Cardiac septum (tissue), 1 donor: ENCODE results near the gene UGCG. TPM values are rescaled to one million over a fixed set of nuclear protein-coding genes. Genes with fewer than 3 reads are reported as not detected.
"Not testable (repeated sequence)": the region's sequence is repeated elsewhere in the genome, so short reads cannot be mapped to it uniquely, and the experiment has no call there.

ENCODE experiments used
- DNase-seq: peaks from one replicate; pipeline ENCODE4 v3.0.0-alpha.2; 2020; ENCODE audit warnings: low spot score
- intact Hi-C: fragments of 100-400 bp; cut with DNase I; formaldehyde crosslinking; loops from one replicate; pipeline ENCODE4 v1.14.0; 2022
- total RNA-seq: library from RNA; stranded (reverse); fragmentation: NEBNext Ultra II Directional; extraction: Animal tissue kit (Norgen Biotek cat#: 25700); gene quantifications from one replicate; pipeline ENCODE4 v1.2.1, GENCODE V29; 2021
- donor health status: DM: no; HTN: no; CAD: no.

UGCG gene
- total RNA-seq, 1 donor from 2014 or later, result 28.6 TPM

DNA sequence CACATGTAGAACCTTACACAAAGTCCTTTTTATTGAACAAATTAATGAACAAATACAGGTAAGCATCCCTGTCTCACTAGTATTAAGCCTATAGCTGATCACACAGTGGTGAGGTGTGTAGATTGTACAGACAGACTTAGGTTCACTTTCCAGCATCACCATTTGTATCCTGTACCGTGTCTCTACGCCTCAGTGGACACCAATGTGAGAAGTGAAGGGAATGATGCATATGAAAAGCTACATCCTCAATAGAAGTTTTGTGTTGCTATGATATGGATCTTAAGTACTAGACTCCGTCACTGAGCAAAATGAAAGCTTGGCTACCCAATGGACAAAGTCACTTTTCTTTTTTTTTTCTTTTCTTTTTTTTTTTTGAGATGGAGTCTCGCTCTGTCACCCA lies 46.6 kb downstream of the UGCG start:
- intact Hi-C loops, result no loop called here
- DNase-seq, result no peak

DNA sequence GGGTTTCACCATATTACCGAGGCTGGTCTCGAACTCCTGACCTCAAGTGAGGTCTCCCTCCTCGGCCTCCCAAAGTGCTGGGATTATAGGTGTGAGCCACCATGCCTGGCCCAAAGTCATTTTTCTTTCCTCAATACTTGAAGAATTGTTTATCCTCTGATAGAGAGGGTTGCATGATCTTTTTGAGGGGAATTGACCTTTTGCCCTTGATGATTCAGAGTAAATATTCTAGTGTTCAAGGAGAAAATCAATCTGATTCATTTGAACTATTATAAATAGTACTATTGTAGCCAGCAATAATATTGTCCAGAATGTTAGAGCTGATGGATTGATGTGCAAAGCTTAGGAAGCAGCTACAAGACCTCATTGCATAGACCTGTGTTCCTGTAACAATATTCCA lies 47.1 kb downstream of the UGCG start:
- intact Hi-C loops, result no loop called here
- DNase-seq, result no peak

DNA sequence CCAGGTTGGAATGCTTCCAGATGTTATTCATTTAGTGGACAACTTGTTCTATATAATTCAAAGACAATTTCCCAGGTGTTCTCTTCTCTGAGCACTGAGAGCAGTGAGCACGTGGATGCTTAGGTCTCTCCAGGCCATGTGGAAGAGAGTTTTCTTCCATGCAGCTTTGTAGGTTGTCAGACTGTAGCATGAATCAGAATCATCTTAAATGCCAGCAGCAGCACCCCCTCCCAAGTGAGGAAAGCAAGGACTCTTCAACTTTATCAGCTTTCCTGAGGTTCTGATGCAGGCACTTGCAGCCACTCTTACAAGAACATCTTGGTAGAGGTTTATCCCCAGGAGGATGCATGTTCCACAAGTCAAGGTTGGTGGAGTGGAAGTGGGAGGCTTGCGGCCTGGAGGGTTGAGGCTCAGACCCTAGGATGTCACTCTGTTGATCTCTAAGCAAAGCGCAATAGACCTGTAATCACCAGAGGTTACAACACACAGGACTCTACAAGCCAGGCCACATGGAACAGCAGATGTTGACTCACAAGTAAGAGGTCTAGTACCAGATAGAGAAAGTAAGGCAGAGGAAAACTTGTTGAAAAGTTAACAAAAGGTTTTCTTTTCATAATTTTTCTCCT lies 47.7 kb downstream of the UGCG start:
- no peak for DNase-seq
- intact Hi-C loops, result no loop called here

DNA sequence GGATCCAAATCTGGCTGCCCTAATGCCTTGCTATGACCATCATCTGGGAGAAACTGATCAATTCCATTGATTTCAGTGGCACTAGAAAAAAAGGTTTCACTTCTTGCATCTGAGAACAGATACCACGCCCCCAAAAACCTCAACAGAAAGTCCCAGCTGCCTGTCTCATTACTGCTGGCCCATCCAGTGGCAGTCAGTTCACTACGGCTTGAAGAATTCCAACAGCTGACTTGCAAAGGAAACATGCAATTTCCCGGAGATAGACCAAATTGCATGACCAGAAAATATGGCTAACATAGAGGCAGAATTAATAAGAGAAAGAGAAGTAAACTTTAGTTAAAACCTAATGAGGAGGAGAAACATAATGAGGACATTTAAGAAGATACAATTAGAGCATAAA lies 48.6 kb downstream of the UGCG start:
- intact Hi-C loops, result no loop called here

DNA sequence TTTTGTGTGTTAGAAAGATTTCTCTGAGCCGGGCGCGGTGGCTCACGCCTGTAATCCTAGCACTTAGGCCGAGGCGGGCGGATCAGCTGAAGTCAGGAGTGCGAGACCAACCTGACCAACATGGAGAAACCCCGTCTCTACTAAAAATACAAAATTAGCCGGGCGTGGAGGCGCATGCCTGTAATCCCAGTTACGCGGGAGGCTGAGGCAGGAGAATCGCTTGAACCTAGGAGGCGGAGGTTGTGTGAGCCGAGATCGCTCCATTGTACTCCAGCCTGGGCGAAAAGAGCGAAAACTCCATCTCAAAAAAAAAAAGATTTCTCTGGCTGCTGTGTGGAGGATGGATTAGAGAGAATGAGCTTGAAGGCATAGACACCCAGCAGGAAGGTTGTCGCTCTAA lies 51.5 kb downstream of the UGCG start:
- DNase-seq, intact Hi-C loops: not testable (repeated sequence)

More for the DNA sequence above, 48.6 kb downstream of the UGCG start:
- no peak for DNase-seq

DNA sequence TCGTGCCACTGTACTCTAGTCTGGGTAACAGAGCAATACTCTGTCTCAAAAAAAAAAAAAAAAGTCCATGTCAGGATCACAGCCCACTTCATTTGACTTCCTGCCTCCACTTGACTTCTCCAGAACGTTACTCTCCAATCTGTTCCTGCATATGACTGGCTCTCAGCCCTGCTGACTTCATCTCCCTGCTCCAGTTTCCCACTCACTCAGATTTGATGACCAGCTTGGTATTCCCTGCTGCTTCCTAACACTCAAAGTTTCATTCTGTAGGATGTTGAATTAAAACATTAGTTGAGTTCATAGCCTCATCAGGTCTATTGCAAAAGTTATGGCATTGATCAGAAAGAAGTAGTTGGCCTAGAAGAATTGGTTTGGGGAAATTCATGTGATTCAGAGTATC lies 52.3 kb downstream of the UGCG start:
- DNase-seq, result no peak
- intact Hi-C loops, result no loop called here

DNA sequence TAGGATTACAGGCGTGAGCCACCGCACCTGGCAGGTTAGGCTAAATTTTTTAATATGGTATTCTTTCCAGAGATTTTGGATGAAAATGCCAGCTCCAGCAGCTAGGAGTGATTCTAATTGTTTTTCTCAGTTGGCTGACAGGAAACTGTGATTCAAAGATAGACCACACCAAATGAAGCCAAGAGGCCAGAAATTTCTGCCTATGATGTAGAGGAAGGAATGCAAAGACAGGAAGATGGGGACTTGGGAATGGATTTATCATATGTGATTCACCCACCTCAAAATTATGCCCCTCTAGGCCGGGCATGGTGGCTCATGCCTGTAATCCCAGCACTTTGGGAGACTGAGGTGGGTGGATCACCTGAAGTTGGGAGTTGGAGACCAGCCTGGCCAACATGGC lies 53.3 kb downstream of the UGCG start:
- no peak for DNase-seq

DNA sequence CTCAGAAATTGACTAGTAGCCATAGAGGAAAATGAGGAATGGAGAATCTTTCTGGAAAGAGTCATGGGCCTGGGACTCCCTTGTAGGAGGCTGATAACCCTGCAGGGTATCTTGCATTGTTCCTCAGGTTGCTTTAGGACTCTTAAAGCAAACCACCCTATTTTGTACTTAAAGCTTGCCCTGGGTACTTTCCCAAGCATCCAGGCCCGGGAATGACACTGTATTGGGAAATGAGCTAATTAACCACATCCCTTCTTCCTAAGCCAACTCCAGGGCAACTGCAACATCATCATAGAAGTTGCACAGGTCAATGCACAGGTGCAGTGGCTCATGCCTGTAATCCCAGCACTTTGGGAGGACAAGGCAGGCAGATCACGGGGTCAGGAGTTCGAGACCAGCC lies 55.9 kb downstream of the UGCG start:
- intact Hi-C loops, result no loop called here
- no peak for DNase-seq

More for the DNA sequence above, 53.3 kb downstream of the UGCG start:
- intact Hi-C loops, result no loop called here

DNA sequence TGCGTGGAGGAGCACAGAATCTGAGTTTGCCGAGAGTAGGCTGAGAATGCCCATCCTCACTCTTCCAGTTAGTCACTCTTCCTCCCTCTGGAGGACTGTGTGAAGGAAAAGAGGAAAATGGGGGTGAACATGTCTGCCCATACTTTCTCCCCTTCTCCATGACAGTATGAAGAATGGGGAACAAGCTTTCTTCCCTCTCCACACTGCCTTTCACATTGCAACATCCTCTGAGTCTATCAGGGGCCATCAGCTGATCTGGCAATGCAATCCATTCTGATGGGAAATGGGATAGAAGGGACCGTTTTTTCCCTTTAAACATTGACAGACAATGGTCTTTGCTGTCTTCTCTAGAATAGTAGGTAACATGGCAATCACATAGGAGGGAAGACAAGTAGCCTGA lies 56.8 kb downstream of the UGCG start:
- DNase-seq, result no peak
- intact Hi-C loops, result no loop called here

DNA sequence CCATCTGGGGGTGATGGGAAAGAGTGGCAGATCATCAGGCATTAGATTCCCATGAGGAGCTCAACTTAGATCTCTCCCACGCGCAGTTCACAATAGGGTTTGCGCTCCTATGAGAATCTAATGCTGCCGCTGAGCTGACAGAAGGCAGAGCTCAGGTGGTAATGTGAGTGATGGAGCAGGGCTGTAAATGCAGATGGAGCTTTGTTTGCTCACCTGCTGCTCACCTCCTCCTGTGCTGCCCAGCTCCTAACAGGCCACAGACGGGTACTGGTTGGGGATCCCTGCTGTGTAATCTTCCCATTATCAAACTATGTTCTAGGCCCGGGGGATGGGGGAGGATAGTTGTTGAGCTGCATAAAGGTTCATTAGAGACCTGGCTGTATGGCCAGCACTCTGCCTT lies 58.4 kb downstream of the UGCG start:
- no peak for DNase-seq

DNA sequence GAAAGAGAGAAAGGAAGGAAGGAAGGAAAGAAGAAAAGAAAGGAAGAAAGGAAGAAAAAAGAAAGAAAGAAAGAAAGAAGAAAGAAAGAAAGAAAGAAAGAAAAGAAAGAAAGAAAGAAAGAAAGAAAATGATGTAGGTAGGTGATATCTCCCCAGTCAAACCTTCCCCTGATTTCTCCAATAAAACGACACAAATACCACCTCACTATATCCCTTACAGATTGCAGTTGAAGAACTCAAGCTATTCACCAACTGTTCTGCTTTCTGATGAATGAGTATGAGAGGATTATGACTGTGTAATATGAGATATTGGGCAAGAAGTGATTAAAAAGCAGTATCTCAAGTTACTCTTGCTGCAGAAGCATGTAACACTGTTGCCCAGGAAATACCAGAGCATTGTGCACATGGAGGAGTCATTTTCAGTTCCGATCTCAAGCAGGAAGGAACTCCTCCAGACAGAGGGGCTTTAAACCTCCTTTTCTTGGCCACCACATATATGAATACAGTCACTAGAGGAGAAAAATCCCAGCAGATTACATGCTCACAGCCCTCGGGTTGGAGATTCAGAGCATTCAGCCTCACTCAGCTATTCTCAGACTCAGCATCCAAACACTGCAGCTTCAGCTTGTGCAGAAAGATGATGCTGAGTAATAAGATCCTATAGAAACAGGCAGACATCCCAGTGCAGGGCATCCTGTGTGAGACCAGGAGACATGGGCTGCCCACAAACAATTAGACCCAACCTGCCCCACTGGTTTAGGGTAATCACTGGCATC lies 61.4 kb downstream of the UGCG start:
- DNase-seq, result no peak
- intact Hi-C loops, result loop anchor here (5.0 kb wide), 1 partner anchor 41 kb away; no protein-coding TSS in a partner anchor

More for the DNA sequence above, 58.4 kb downstream of the UGCG start:
- intact Hi-C loops, result loop anchor here (5.0 kb wide), 1 partner anchor 38 kb away; no protein-coding TSS in a partner anchor

DNA sequence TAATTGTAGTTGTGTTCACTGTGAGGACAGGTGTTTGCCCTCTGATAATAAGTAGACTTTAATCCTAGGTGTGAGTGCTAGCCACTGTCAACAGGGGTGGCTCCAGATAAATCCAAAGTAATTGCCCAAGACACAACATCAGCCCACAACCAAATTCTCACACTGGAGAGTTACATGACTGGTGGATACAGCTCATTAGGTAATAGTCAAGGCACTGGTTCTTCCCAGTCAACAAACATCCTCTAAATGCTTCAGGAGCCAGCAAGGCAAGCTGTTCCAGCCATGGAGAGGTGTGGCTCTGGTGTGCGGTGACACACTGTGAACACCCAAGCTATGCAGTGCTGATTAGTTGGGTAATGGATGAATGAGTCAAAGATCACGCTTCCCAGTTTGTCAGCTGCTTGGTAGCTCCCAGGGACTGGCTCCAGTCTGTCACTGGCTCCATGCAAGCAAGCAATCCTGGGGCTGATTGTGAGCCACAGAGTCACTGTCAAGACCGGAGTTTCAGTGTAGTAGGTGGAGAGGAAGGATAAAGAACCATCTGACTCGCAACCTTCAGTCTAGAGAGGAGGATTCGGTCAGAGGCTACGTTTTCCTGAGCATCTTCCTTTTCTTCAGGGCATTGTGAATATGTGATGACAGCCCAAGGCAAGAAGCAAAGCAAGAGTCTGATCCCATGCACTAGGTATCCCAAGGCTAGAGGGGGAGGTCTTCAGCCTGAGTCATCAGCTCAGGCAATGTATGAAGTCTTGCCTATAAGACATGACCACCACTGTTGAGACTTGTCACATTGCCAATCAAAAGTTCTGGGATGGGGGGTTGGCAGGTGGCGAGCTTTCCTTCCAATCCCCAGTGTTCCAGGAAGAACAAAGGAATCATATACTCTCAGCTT lies 63.1 kb downstream of the UGCG start:
- intact Hi-C loops, result loop anchor here (5.0 kb wide), 1 partner anchor 42 kb away; no protein-coding TSS in a partner anchor
- no peak for DNase-seq

DNA sequence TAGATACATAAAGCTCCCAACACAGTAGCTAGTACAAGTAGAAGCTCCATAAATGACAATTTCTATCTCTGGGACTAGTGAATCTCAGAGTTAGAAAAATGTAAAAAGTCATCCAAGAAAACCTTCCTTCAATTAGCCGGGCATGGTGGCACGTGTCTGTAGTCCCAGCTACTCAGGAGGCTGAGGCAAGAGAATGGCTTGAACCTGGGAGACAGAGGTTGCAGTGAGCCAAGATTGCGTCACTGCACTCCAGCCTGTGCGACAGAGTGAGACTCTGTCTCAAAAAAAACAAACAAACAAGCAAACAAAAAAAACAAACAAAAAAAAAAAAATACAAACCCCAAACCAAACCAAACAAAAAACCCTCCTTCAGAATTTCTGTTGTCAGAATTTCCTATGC lies 63.9 kb downstream of the UGCG start:
- intact Hi-C loops, DNase-seq: not testable (repeated sequence)

DNA sequence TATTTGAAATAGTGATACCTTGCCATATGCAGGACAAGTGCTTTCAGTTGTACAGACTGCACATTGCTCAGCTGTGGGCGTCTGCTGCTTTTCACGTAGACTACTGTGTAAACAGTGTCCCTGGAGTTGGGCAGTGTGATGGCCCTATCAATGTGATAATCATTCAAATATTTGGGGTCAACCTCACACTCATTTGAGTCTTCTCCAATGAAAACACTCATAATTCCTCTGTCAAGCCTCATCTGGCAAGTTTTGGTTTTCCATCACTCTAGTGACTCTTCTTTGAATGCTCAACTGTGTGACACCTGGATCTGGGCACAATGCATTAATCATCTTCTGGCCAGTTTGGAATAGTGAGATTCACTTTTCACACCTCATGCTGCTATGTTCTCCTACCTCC lies 64.4 kb downstream of the UGCG start:
- DNase-seq, result no peak
- intact Hi-C loops, result no loop called here

DNA sequence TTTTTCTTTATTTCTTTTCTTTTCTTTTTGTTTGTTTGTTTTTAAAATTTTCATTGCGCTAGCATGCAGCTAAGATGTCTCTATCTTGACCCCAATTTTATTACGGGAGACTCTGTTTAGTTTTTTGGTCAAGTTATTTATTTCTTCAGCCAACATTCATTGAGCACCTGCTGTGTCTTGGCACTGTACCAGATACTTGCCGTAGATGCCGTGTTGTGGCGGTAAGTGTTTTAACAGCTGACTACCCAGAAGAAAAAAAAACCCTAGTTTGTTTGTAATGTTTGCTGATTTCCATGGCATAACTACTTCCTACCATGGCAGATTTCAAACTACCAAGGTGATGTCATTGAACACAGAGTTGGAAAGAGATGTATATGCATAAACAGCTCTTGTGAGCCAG lies 65.0 kb downstream of the UGCG start:
- no peak for DNase-seq
- intact Hi-C loops, result no loop called here

DNA sequence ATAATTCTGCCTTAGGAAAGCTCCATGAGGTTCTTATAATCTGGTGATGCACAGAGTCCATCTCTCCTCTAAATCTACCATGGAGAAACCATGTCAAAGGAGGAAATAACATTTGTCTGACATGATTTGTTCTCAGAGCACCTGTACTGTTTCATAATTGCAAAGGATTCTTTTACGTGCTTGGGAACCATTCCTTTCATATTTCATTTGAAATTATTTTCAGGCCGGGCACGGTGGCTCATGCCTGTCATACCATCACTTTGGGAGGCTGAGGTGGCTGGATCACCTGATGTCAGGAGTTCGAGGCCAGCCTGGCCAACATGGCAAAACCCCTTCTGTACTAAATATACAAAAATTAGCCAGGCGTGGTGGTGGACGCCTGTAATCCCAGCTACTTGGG lies 65.4 kb downstream of the UGCG start:
- no peak for DNase-seq
- intact Hi-C loops, result no loop called here

DNA sequence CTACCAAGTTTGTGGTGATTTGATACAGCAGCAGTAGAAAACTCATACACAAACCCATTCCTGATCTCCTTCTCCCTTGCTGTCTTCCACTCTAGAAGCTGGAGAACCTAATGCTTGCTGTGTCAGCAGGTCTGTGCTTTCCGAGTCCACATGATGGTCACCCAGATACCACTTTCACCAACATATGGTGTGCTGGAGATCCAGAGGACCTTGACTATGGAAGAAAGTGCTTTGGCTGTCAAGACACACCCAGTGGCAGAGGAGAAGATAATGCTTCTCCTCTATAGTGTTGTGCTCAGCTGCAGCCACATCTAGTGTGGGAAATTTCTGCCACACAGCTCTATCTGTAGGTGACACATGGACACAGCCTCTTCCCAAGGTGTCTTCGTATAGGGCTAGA lies 67.4 kb downstream of the UGCG start:
- DNase-seq, result no peak
- intact Hi-C loops, result no loop called here

DNA sequence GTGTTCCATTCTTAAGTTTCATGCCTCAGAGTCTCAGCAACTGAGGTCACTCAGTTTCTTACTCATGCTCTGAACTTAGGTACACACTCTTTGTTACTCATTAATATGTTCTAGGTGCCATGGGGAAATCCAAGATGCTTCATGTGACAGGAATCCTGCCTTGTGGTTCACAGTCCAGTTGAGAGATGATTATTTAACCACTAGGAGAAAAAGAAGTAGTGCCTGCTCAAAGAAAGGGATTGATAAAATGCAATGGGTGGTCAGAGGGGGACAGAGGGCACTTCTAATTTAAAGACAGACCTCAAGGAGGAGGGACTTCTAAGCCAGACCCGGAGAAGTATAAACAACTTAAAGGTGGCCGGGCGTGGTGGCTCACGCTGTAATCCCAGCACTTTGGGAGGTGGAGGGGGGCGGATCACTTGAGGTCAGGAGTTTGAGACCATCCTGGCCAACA lies 69.0 kb downstream of the UGCG start:
- intact Hi-C loops, result no loop called here

DNA sequence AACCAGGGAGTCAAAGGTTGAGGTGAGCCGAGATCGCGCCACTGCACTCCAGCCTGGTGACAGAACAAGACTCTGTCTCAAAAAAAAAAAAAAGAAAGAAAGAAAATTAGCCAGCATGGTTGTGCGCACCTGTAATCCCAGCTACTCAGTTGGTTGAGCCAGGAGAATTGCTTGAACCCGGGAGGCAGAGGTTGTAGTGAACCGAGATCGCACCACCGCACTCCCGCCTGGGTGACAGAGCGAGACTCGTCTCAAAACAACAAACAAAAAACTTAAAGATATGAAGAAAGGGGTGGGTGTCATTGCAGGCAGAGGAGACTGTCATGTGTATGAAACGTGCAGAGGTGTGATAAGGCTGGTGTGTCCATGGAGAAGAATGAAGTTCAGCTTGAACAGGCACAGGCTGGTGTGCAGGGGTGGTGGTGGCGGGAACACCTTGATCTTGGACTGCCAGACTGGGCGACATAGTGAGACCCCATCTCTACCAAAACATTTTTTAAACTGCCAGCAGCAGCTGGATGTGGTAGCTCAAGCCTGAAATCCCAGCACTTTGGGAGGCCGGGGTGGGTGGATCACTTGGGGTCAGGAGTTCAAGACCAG lies 69.6 kb downstream of the UGCG start:
- no peak for DNase-seq
- intact Hi-C loops, result no loop called here

More for the DNA sequence above, 69.0 kb downstream of the UGCG start:
- DNase-seq, result no peak

DNA sequence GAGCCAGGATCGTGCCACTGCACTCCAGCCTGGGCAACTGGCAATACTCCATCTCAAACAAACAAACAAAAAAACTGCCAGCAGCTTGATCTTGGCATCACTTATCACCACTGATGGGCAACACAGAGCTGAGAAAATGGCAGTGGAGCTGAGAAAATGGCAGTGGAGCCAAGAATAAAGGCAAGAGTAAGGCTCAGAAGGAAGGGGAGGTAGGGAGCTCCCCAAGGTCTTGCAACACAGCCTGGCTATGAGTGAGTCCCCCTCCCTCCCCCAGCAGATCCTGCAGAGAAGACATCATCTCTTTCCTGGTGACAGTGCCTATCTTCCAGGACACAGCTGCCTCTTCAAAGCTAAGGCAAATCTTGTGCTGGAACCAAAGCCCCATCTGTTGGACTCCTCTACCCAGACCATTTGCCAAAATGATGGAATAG lies 70.3 kb downstream of the UGCG start:
- intact Hi-C loops, result no loop called here
- DNase-seq, result no peak
